ENCODE data around the gene CEMIP2.

The CEMIP2 gene

GRCh38 chr9:71644819-71645362 is 123.4 kb downstream of the CEMIP2 start:
- no peak for DNase-seq (ENCODE audit: low spot score)

DNA sequence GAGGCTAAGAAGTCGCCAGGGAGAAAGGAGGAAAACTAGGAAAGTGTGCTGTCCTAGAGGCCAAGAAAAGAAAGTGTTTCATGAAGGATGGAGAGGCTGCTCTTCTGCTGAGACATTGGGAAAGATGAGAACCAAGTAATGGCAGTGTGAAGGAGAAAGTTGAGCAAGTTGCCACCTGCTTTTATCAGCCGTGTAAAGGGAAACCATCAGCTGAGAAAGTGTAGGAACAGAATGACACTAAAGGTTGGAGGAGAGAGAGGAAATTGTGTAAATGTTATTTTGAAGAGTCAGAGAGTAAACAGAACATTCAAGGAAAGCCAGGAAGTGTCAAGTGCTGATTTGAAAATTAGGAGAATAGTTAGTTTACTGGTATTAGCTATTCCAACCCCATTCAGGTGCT is 125.0 kb downstream of the CEMIP2 start:
- DNase-seq (ENCODE audit: low spot score) = no peak

DNA sequence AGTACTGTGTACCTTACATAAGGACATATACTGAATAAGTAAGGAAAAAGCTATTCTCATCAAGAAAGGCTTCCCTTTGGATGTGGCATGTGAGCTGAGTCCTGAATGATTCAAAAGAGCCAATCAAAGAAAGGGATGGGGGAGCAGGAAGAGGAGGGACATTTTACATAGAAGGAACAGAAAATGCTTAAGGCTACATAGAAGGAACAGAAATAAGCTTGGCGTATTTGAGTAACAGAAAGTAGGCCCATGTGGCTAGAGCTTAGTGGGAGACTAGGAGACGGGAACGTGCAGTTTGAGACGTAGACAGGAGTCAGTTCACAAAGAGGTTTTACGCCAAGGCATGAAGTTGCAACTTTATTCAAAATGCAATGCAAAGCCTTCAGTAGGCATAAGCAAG is 126.3 kb downstream of the CEMIP2 start:
- DNase-seq (ENCODE audit: low spot score) = no peak

- DNase-seq (ENCODE audit: low spot score) = no peak
These were observed 129.7 kb downstream of the CEMIP2 start for GRCh38 chr9:71638627-71639026.

DNA sequence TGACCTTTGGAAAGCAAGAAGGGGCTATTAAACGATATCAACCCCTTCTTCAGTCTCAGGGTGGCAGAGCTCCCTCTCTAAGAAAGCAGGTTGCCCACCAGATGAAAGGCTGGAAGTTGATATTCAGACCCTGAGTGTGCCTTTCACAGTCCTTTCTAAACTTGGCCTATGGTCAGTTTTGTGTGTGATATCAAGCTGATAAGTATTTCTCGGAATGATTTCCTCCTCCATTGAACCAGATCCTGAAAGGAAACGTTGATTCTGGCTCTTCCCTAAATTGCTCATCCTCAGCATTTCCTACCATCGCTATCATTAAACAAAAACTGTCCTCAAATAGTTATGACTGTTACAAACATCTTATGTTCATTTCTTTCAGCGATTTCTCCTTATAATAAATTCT is 130.4 kb downstream of the CEMIP2 start:
- DNase-seq (ENCODE audit: low spot score) = no peak

DNA sequence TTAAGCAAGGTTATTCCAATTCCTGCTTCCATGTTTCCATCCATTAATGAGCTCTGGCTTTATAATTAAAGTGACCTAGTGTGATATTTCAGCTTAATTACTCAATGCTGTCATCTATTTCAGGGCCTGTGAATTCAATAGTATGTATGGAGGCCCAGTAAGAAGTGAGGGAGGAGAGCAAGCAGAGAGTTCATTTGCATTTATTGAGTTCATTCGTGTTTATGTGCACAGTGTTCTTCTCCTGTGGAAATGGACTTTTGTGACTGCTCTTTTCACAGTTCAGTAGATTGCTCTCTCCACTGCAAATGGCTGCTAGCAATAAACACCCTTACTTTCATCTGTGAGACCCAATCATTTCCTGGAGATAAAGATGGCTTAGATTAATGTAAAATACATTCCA is 130.9 kb downstream of the CEMIP2 start:
- DNase-seq (ENCODE audit: low spot score) = no peak

- no peak for DNase-seq (ENCODE audit: low spot score)
These were observed 132.0 kb downstream of the CEMIP2 start for GRCh38 chr9:71636143-71636839.

DNA sequence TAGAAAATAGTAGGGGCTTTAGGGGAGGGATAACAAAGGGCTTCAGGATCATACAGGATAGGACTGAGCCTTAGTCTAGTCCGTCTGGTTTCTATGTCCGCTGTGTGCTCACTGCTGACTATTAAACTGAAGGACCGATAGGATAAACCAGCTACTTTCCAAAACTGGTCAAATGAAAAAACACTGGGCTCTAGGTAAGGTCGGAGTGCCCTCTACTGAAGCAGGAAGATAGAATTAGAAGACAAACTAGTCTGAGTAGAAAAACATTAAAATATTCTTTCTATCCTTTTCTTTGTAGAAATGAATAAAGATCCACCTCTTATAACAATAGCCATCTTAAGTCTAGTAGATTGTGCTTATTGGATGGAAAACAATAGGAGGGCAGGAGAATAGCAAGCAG is 133.6 kb downstream of the CEMIP2 start:
- no peak for DNase-seq (ENCODE audit: low spot score)

All from hepatic stellate cell (primary cell).